HUDEP-2 (cell line): ENCODE results near the gene SAMD1.
A peak's percentile ranks its signal among the peaks of the same experiment; 100 is the strongest.

ENCODE experiments used
- DNase-seq, 76 experiments: peaks; one replicate each; lab custom pipeline; 2025; ENCODE audit not compliant: unreplicated experiment in 76 of 76; lab: John Stamatoyannopoulos, UW

The SAMD1 gene

GRCh38 chr19:14114439-14114838 lies 23.9 kb upstream of the SAMD1 start:
- DNase-seq = no peak

- DNase-seq = peak in 58 of 76 experiments; percentile 23 to 80 (median 56)
These were observed 23.3 kb upstream of the SAMD1 start for GRCh38 chr19:14113762-14114414.

- no peak for DNase-seq
These were observed 22.3 kb upstream of the SAMD1 start for GRCh38 chr19:14112809-14113385.

GRCh38 chr19:14112051-14112808 lies 21.7 kb upstream of the SAMD1 start:
- DNase-seq = no peak

- DNase-seq = no peak
These were observed 20.9 kb upstream of the SAMD1 start for GRCh38 chr19:14111486-14111885.

GRCh38 chr19:14110650-14111049 lies 20.1 kb upstream of the SAMD1 start:
- no peak for DNase-seq

GRCh38 chr19:14107581-14108461 lies 17.3 kb upstream of the SAMD1 start:
- DNase-seq = no peak

- no peak for DNase-seq
These were observed 16.3 kb upstream of the SAMD1 start for GRCh38 chr19:14106840-14107239.

- no peak for DNase-seq
These were observed 15.1 kb upstream of the SAMD1 start for GRCh38 chr19:14105680-14106079.

GRCh38 chr19:14103310-14103709 lies 12.8 kb upstream of the SAMD1 start:
- peak in 23 of 76 experiments; percentile 9 to 44 (median 21) for DNase-seq

- no peak for DNase-seq
These were observed 12.2 kb upstream of the SAMD1 start for GRCh38 chr19:14102756-14103155.

GRCh38 chr19:14102102-14102696 lies 11.6 kb upstream of the SAMD1 start:
- no peak for DNase-seq

- no peak for DNase-seq
These were observed 10.5 kb upstream of the SAMD1 start for GRCh38 chr19:14101003-14101545.

GRCh38 chr19:14097532-14098151 lies 7.1 kb upstream of the SAMD1 start:
- DNase-seq = peak in 3 of 76 experiments; percentile 8 to 25 (median 11)

- no peak for DNase-seq
These were observed 5.9 kb upstream of the SAMD1 start for GRCh38 chr19:14096272-14096992.

- peak in 65 of 76 experiments; percentile 17 to 85 (median 55) for DNase-seq
These were observed 4.3 kb upstream of the SAMD1 start for GRCh38 chr19:14094854-14095253.

- peak in 12 of 76 experiments; percentile 8 to 55 (median 28) for DNase-seq
These were observed 2.7 kb upstream of the SAMD1 start for GRCh38 chr19:14093117-14093823.

GRCh38 chr19:14091813-14092462 lies 1.4 kb upstream of the SAMD1 start:
- peak in 12 of 76 experiments; percentile 28 to 83 (median 53) for DNase-seq
